ENCODE results near the gene TPBGL. TPM values are rescaled to one million over a fixed set of nuclear protein-coding genes. Genes with fewer than 3 reads are reported as not detected.

The TPBGL gene
- total and polyA plus RNA-seq, 2 of the 4 experiments (the other 2 are of a cell fraction), result not detected

DNA sequence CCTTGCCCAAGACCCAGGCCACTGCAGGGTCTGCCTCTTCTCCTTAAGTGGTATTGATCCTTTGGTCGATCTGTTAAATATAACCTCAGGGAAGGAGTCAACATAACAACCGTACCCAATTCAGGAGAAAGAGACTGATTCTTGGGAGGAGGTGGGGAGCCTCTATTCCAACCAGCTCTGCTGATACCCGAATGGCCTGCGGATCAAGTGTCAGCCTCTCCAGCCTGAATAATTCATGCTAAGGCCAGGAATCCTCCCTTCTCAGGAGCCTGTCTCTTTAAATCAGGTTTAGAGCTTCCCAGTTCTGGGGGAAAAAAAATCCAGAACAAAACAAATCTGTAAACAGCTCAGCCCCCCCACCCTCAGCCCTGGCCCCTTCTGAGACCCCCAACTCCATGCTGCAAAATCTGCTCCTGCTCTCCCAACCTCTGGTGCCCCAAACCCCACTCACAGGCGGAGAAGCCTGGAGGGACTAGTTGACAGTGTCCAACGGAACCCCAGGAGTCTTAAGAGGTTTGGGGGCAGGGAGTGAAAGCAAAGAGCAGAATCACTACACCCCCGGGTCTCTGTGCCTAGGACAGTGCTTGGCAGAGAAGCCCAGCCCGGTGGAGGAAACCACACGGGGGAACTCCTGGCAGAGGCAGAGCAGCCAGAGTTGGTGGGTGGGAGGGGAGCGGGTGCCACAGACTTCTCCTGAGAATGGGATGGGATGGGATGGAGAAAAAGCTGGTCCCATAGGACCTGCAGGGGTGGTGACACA is 863 bp upstream of the TPBGL start (continued):
- TF ChIP-seq NFE2L2 (IDR thresholded peaks at IDR 0.05; ENCODE audit: low read depth, low read length), result no peak
- no peak for TF ChIP-seq RCOR1 (IDR thresholded peaks at IDR 0.05; ENCODE audit: insufficient replicate concordance, low read length)
- no peak for TF ChIP-seq CEBPB (IDR thresholded peaks at IDR 0.05; ENCODE audit: low read depth, low read length)
- TF ChIP-seq, protein P1, sequence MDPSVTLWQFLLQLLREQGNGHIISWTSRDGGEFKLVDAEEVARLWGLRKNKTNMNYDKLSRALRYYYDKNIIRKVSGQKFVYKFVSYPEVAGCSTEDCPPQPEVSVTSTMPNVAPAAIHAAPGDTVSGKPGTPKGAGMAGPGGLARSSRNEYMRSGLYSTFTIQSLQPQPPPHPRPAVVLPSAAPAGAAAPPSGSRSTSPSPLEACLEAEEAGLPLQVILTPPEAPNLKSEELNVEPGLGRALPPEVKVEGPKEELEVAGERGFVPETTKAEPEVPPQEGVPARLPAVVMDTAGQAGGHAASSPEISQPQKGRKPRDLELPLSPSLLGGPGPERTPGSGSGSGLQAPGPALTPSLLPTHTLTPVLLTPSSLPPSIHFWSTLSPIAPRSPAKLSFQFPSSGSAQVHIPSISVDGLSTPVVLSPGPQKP (IDR thresholded peaks at IDR 0.05; ENCODE audit: borderline replicate concordance, low read depth, low read length), result no peak

Data from IMR-90 (cell line).